OCI-LY1 (cell line): ENCODE measurements around the gene MINDY3.

ENCODE experiments used
- H2AFZ ChIP-seq: fragments of 200-600 bp; sonication (generic), shearing (Covaris generic); 2 replicates; pipeline ENCODE4 v1.6.0; 2014; ENCODE audit warnings: antibody characterized with exemption, mild to moderate bottlenecking, low read length
- H3F3A ChIP-seq: fragments of 200-600 bp; sonication (generic), shearing (Covaris generic); 2 replicates; pipeline ENCODE4 v1.6.0; 2014; ENCODE audit warnings: mild to moderate bottlenecking, antibody characterized with exemption, low read length, moderate library complexity; ENCODE audit not compliant: insufficient read depth
- H3K27ac ChIP-seq: fragments of 200-600 bp; sonication (generic); 2 replicates; pipeline ENCODE4 v1.5.1; 2014; ENCODE audit warnings: low read length, mixed run types, mild to moderate bottlenecking, low read depth; ENCODE audit not compliant: poor library complexity, severe bottlenecking
- H3K27me3 ChIP-seq: fragments of 200-600 bp; sonication (generic); 2 replicates; pipeline ENCODE4 v1.6.0; 2014; ENCODE audit warnings: antibody characterized with exemption, mild to moderate bottlenecking, low read length, moderate library complexity; ENCODE audit not compliant: insufficient read depth
- H3K36me3 ChIP-seq: fragments of 200-600 bp; sonication (generic); 2 replicates; pipeline ENCODE4 v1.6.1; 2014; ENCODE audit warnings: mild to moderate bottlenecking, antibody characterized with exemption, low read length, moderate library complexity, mixed read lengths; ENCODE audit not compliant: insufficient read depth
- H3K4me1 ChIP-seq: fragments of 200-600 bp; sonication (generic); 2 replicates; pipeline ENCODE4 v1.5.1; 2014; ENCODE audit warnings: mild to moderate bottlenecking, low read length, moderate library complexity; ENCODE audit not compliant: insufficient read depth, severe bottlenecking
- H3K4me2 ChIP-seq: fragments of 200-600 bp; sonication (generic), shearing (Covaris generic); 2 replicates; pipeline ENCODE4 v1.6.1; 2014; ENCODE audit warnings: low read length
- H3K4me3 ChIP-seq: fragments of 200-600 bp; sonication (generic); 2 replicates; pipeline ENCODE4 v1.5.1; 2014; ENCODE audit warnings: low read length, low read depth, mild to moderate bottlenecking, mixed read lengths; ENCODE audit not compliant: poor library complexity, severe bottlenecking
- H3K79me2 ChIP-seq: fragments of 200-600 bp; shearing (Covaris generic); 2 replicates; pipeline ENCODE4 v1.6.1; 2016; ENCODE audit warnings: mixed run types, low read length, mixed read lengths; ENCODE audit not compliant: insufficient read depth
- H3K9ac ChIP-seq: fragments of 200-600 bp; sonication (generic), shearing (Covaris generic); 2 replicates; pipeline ENCODE4 v1.6.1; 2014; ENCODE audit warnings: mild to moderate bottlenecking, low read length, mixed read lengths
- H3K9me2 ChIP-seq: fragments of 200-600 bp; sonication (generic), shearing (Covaris generic); 2 replicates; pipeline ENCODE4 v1.6.1; 2014; ENCODE audit warnings: low read depth, mild to moderate bottlenecking, low read length, mixed read lengths
- H3K9me3 ChIP-seq: fragments of 200-600 bp; shearing (Covaris generic); 2 replicates; pipeline ENCODE4 v1.6.1; 2014; ENCODE audit warnings: low read length, mixed read lengths
- H4K20me1 ChIP-seq: fragments of 200-600 bp; sonication (generic), shearing (Covaris generic); 2 replicates; pipeline ENCODE4 v1.6.0; 2016; ENCODE audit warnings: mild to moderate bottlenecking, low read length; ENCODE audit not compliant: insufficient read depth
- EZH2 ChIP-seq: fragments of 200-600 bp; sonication (generic), shearing (Covaris generic); IDR thresholded peaks from 2 replicates; pipeline ENCODE4 v1.8.0; 2017; ENCODE audit warnings: borderline replicate concordance, mixed run types, mild to moderate bottlenecking, antibody characterized with exemption, low read length, moderate library complexity, mixed read lengths
- TF ChIP-seq, protein P1 (sequence below): fragments of 200-600 bp; sonication (generic), shearing (Covaris generic); IDR thresholded peaks from 2 replicates; pipeline ENCODE4 v1.5.1; 2017; ENCODE audit warnings: mild to moderate bottlenecking, antibody characterized with exemption, low read length, moderate library complexity, mixed read lengths

The MINDY3 gene

DNA sequence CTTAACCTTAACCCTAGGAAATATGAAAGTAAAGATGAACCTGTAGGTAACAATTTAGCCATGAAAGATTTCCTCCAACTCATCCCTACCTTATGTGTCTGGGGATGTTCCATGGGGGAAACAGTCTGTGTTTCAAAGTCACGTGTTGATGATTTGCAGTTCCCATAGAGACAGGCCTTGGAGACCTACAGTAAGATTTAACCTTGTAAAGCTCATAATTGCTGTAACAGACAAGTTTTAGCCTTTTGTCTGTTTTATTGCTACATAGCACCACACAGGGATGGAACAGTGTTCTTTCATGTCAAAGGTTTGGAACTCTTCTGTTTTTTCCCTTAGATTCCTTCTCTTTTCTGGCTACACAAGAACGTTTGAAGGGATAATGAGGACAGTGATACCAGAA, 105.4 kb downstream of the MINDY3 start:
- no peaks in the 10 kb centered on the region for H3K4me1 ChIP-seq
- H3K9ac ChIP-seq: no peak overlapping the region
- no peaks in the 10 kb centered on the region for H3K36me3 ChIP-seq
- H3K79me2 ChIP-seq: no peaks in the 10 kb centered on the region
- no peaks in the 10 kb centered on the region for H4K20me1 ChIP-seq
- no peak overlapping the region for H3K4me2 ChIP-seq
- H3K9me2 ChIP-seq: no peaks in the 10 kb centered on the region
- TF ChIP-seq, protein P1, sequence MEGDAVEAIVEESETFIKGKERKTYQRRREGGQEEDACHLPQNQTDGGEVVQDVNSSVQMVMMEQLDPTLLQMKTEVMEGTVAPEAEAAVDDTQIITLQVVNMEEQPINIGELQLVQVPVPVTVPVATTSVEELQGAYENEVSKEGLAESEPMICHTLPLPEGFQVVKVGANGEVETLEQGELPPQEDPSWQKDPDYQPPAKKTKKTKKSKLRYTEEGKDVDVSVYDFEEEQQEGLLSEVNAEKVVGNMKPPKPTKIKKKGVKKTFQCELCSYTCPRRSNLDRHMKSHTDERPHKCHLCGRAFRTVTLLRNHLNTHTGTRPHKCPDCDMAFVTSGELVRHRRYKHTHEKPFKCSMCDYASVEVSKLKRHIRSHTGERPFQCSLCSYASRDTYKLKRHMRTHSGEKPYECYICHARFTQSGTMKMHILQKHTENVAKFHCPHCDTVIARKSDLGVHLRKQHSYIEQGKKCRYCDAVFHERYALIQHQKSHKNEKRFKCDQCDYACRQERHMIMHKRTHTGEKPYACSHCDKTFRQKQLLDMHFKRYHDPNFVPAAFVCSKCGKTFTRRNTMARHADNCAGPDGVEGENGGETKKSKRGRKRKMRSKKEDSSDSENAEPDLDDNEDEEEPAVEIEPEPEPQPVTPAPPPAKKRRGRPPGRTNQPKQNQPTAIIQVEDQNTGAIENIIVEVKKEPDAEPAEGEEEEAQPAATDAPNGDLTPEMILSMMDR: no peak
- TF ChIP-seq EZH2: no peak
- H3K27me3 ChIP-seq: no peaks in the 10 kb centered on the region
- no peaks in the 10 kb centered on the region for H3F3A ChIP-seq
- no peak overlapping the region for H3K27ac ChIP-seq
- no peaks in the 10 kb centered on the region for H3K9me3 ChIP-seq
- no peak overlapping the region for H2AFZ ChIP-seq
- no peak overlapping the region for H3K4me3 ChIP-seq

DNA sequence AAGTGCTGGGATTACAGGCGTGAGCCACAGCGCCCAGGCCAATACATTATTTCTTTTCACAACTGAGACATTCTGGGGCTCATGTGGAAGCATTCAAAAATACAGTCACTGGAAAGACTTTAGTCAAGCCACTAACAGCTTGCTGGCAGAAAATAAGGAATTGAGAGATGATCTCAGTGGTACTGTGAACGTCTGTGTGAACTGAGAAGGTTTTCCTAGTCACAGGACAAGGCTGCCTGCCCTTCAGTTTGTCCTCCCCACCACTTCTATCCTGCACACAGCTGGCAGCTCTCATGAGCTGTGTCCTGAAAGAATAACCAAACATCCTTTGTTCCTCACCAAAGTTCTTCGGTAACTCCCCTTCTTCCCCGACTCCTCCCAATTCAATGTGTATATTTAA, 109.3 kb downstream of the MINDY3 start:
- Histone ChIP-seq H3K4me1 (no peaks in the 10 kb centered on the region), H3K9ac (no peak overlapping the region), H3K27me3 (no peaks in the 10 kb centered on the region), H3K36me3 (no peaks in the 10 kb centered on the region), H3K79me2 (no peaks in the 10 kb centered on the region), H3F3A (no peaks in the 10 kb centered on the region), H3K27ac (no peak overlapping the region), H3K9me3 (no peaks in the 10 kb centered on the region), H3K4me2 (no peak overlapping the region), H3K4me3 (no peak overlapping the region), H4K20me1 (no peaks in the 10 kb centered on the region), H3K9me2 (no peaks in the 10 kb centered on the region), H2AFZ (no peak overlapping the region)
- TF ChIP-seq, protein P1: no peak
- TF ChIP-seq EZH2: no peak

DNA sequence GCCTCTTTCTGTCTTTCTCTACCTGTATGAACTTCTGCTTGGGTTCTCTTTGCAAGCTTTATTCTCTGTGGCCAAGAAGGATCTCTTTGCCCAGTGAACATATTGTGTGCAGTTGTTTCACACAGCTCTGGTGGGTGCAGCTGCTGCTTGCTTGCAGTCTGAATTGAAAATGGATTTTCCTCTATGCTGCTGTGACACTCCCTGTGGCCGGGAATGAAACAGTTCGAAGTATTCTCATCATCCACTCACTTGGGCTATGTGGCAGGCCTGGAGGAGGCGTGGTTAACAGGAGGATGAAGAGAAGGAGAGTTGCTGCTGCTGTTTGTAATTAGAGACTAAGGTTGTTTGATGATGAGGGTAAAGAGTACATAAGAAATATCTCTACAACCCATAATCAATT, 112.2 kb downstream of the MINDY3 start:
- no peaks in the 10 kb centered on the region for H3K9me2 ChIP-seq
- no peaks in the 10 kb centered on the region for H3K9me3 ChIP-seq
- H3F3A ChIP-seq: no peaks in the 10 kb centered on the region
- H2AFZ ChIP-seq: no peak overlapping the region
- no peaks in the 10 kb centered on the region for H3K36me3 ChIP-seq
- H4K20me1 ChIP-seq: no peaks in the 10 kb centered on the region
- no peaks in the 10 kb centered on the region for H3K4me1 ChIP-seq
- H3K9ac ChIP-seq: no peak overlapping the region
- TF ChIP-seq, protein P1: no peak
- TF ChIP-seq EZH2: no peak
- no peaks in the 10 kb centered on the region for H3K79me2 ChIP-seq
- H3K4me3 ChIP-seq: no peak overlapping the region
- H3K4me2 ChIP-seq: no peak overlapping the region
- no peaks in the 10 kb centered on the region for H3K27me3 ChIP-seq
- H3K27ac ChIP-seq: no peak overlapping the region
